Astrocyte (in vitro differentiated cells and primary cell): ENCODE data around the gene PNKP. TPM values are rescaled to one million over a fixed set of nuclear protein-coding genes. Genes with fewer than 3 reads are reported as not detected.

ENCODE experiments used
- DNase-seq: peaks from one replicate; pipeline ENCODE4 v3.0.0-alpha.2; 2010; ENCODE audit warnings: low read depth
- FAIRE-seq: peaks from 2 replicates; lab custom pipeline; 2011; peaks lifted over from hg19 to GRCh38; lab: Jason Lieb, UNC
- H2AFZ ChIP-seq: 2 replicates; pipeline ENCODE4 v1.6.0; 2012; ENCODE audit warnings: low read depth, low read length, inconsistent platforms
- H3K27ac ChIP-seq: 2 replicates; pipeline ENCODE4 v1.5.1; 2011; ENCODE audit warnings: low read depth, low read length, inconsistent platforms
- H3K27me3 ChIP-seq: 2 replicates; pipeline ENCODE4 v1.6.0; 2011; ENCODE audit warnings: low read length, inconsistent platforms; ENCODE audit not compliant: insufficient read depth
- H3K36me3 ChIP-seq: 2 replicates; pipeline ENCODE4 v1.5.1; 2011; ENCODE audit warnings: low read length, inconsistent platforms; ENCODE audit not compliant: insufficient read depth
- H3K4me1 ChIP-seq: 2 replicates; pipeline ENCODE4 v1.5.1; 2011; ENCODE audit warnings: low read length, inconsistent platforms; ENCODE audit not compliant: insufficient read depth
- H3K4me2 ChIP-seq: 2 replicates; pipeline ENCODE4 v1.6.0; 2012; ENCODE audit warnings: low read length, inconsistent platforms
- H3K4me3 ChIP-seq: 2 replicates; pipeline ENCODE4 v1.5.1; 2011; ENCODE audit warnings: low read depth, mild to moderate bottlenecking, low read length, inconsistent platforms; ENCODE audit not compliant: insufficient read depth
- H3K79me2 ChIP-seq: 2 replicates; pipeline ENCODE4 v1.6.0; 2012; ENCODE audit warnings: mild to moderate bottlenecking, low read length, inconsistent platforms; ENCODE audit not compliant: insufficient read depth
- H3K9ac ChIP-seq: 2 replicates; pipeline ENCODE4 v1.6.0; 2012; ENCODE audit warnings: mild to moderate bottlenecking, low read length, inconsistent platforms
- H3K9me3 ChIP-seq: 2 replicates; pipeline ENCODE4 v1.5.1; 2012; ENCODE audit warnings: low read depth, mild to moderate bottlenecking, low read length, inconsistent platforms; ENCODE audit not compliant: insufficient read depth
- H4K20me1 ChIP-seq: 2 replicates; pipeline ENCODE4 v1.6.0; 2012; ENCODE audit warnings: low read length, inconsistent platforms; ENCODE audit not compliant: insufficient read depth
- H3K27ac Mint-ChIP-seq: one replicate; pipeline ENCODE4 v1.8.0; 2021; ENCODE audit warnings: mild to moderate bottlenecking, mixed read lengths; ENCODE audit not compliant: unreplicated experiment
- H3K27me3 Mint-ChIP-seq: one replicate; pipeline ENCODE4 v1.8.0; 2021; ENCODE audit warnings: low read depth, mixed read lengths; ENCODE audit not compliant: unreplicated experiment
- H3K36me3 Mint-ChIP-seq: one replicate; pipeline ENCODE4 v1.8.0; 2021; ENCODE audit warnings: low read depth, mixed read lengths; ENCODE audit not compliant: unreplicated experiment
- H3K4me1 Mint-ChIP-seq: one replicate; pipeline ENCODE4 v1.8.0; 2021; ENCODE audit warnings: low read depth, mixed read lengths; ENCODE audit not compliant: unreplicated experiment
- H3K4me3 Mint-ChIP-seq: one replicate; pipeline ENCODE4 v1.8.0; 2021; ENCODE audit warnings: mild to moderate bottlenecking, moderate library complexity, mixed read lengths; ENCODE audit not compliant: unreplicated experiment
- H3K9me3 Mint-ChIP-seq: one replicate; pipeline ENCODE4 v1.8.0; 2021; ENCODE audit warnings: mild to moderate bottlenecking, mixed read lengths; ENCODE audit not compliant: unreplicated experiment
- EZH2 ChIP-seq: IDR thresholded peaks from 2 replicates; pipeline ENCODE4 v1.6.1; 2012; ENCODE audit warnings: mild to moderate bottlenecking, low read length, inconsistent platforms; ENCODE audit not compliant: insufficient read depth
- total RNA-seq: library from RNA; stranded (reverse); gene quantifications from 2 replicates; pipeline ENCODE4 v1.2.1, GENCODE V29; 2021
- TF ChIP-seq, protein P1 (sequence below): IDR thresholded peaks from 2 replicates; pipeline ENCODE4 v1.5.1; 2011; ENCODE audit warnings: low read depth, mild to moderate bottlenecking, inconsistent platforms, low read length, moderate library complexity; ENCODE audit not compliant: insufficient read depth

The PNKP gene
- total RNA-seq, 1 donor from 2014 or later = 54.8 TPM

DNA sequence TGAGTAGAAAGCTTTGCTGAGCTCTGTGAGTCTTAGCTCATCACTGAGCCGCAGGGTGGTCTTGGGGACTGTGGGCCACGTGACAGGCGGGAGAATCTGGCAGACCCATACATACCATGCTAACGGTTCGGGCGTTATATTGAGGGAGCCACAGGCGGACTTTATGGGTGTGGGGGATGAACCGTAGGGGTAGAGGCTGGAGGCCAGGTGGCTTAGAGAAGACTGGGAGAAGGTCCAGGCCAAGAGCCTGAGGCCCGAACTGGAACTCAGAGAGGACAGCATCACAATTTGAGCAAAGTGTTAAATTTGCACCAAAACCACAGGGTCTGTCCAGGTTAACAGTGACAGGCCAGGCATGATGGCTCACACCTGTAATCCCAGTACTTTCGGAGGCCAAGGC lies 46.3 kb upstream of the PNKP start:
- H4K20me1 ChIP-seq = peaks cover 74% of the 10 kb centered on the region
- DNase-seq (no peak), FAIRE-seq (no peak)
- H3K9ac ChIP-seq = no peak overlapping the region
- no peak overlapping the region for H3K27ac Mint-ChIP-seq
- H3K4me1 Mint-ChIP-seq = peaks cover 10% of the 10 kb centered on the region
- no peaks in the 10 kb centered on the region for H3K9me3 Mint-ChIP-seq
- no peak overlapping the region for H2AFZ ChIP-seq
- H3K4me1 ChIP-seq = no peaks in the 10 kb centered on the region
- TF ChIP-seq EZH2 = no peak
- TF ChIP-seq, protein P1, sequence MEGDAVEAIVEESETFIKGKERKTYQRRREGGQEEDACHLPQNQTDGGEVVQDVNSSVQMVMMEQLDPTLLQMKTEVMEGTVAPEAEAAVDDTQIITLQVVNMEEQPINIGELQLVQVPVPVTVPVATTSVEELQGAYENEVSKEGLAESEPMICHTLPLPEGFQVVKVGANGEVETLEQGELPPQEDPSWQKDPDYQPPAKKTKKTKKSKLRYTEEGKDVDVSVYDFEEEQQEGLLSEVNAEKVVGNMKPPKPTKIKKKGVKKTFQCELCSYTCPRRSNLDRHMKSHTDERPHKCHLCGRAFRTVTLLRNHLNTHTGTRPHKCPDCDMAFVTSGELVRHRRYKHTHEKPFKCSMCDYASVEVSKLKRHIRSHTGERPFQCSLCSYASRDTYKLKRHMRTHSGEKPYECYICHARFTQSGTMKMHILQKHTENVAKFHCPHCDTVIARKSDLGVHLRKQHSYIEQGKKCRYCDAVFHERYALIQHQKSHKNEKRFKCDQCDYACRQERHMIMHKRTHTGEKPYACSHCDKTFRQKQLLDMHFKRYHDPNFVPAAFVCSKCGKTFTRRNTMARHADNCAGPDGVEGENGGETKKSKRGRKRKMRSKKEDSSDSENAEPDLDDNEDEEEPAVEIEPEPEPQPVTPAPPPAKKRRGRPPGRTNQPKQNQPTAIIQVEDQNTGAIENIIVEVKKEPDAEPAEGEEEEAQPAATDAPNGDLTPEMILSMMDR = no peak
- H3K9me3 ChIP-seq = no peaks in the 10 kb centered on the region
- peaks cover 67% of the 10 kb centered on the region for H3K79me2 ChIP-seq
- H3K27me3 Mint-ChIP-seq = no peaks in the 10 kb centered on the region
- no peak overlapping the region for H3K27ac ChIP-seq
- H3K4me2 ChIP-seq = no peak overlapping the region
- no peak overlapping the region for H3K4me3 Mint-ChIP-seq
- no peak overlapping the region for H3K4me3 ChIP-seq
- peaks cover 14% of the 10 kb centered on the region for H3K36me3 ChIP-seq
- peaks cover 28% of the 10 kb centered on the region for H3K36me3 Mint-ChIP-seq
- H3K27me3 ChIP-seq = no peaks in the 10 kb centered on the region

DNA sequence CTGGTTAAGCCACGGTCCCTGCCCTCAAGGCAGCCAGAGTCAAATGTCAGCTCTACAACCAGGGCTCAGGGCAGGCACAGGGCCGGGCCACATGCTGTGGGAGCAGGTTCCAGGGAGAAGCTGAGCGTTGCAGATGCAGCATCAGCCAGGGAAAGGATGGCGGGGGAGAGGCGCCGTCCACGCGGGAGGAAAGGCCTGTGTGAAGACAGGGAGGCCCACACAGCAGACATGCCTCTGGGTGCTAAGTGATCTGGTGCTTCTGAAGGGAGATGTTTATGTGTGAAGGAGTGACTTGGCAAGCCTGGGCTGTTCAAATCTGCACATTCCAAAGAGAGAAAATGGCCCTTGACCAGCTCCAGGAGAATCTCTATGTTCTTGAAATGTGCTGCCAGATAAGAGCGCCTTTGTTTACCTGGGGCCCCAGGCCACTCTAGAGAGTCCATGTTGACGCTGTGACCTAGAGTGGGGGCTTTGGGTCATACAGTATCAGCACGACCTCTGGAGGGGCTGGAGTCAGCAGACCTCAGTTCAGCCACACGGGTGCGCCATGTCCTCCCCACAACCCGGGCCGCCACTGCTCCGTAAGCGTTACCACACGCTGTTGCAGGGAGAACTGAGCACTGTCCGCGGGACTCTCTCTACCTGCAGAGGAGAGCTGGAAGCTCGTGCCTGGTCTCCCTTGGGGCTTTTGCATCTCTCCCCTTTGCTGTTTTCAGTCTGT lies 45.7 kb upstream of the PNKP start:
- peaks cover 14% of the 10 kb centered on the region for H3K36me3 ChIP-seq
- peaks cover 74% of the 10 kb centered on the region for H4K20me1 ChIP-seq
- no peak for TF ChIP-seq EZH2
- TF ChIP-seq, protein P1 = no peak
- H3K27me3 Mint-ChIP-seq = no peaks in the 10 kb centered on the region
- no peaks in the 10 kb centered on the region for H3K9me3 Mint-ChIP-seq
- H3K27ac ChIP-seq = no peak overlapping the region
- no peak overlapping the region for H3K4me3 Mint-ChIP-seq
- H2AFZ ChIP-seq = no peak overlapping the region
- H3K9ac ChIP-seq = no peak overlapping the region
- H3K4me1 ChIP-seq = no peaks in the 10 kb centered on the region
- DNase-seq = no peak
- no peaks in the 10 kb centered on the region for H3K9me3 ChIP-seq
- H3K4me3 ChIP-seq = no peak overlapping the region
- no peaks in the 10 kb centered on the region for H3K27me3 ChIP-seq
- no peak overlapping the region for H3K27ac Mint-ChIP-seq
- no peak for FAIRE-seq
- H3K79me2 ChIP-seq = peaks cover 68% of the 10 kb centered on the region
- peaks cover 30% of the 10 kb centered on the region for H3K36me3 Mint-ChIP-seq
- no peak overlapping the region for H3K4me2 ChIP-seq
- peaks cover 10% of the 10 kb centered on the region for H3K4me1 Mint-ChIP-seq

DNA sequence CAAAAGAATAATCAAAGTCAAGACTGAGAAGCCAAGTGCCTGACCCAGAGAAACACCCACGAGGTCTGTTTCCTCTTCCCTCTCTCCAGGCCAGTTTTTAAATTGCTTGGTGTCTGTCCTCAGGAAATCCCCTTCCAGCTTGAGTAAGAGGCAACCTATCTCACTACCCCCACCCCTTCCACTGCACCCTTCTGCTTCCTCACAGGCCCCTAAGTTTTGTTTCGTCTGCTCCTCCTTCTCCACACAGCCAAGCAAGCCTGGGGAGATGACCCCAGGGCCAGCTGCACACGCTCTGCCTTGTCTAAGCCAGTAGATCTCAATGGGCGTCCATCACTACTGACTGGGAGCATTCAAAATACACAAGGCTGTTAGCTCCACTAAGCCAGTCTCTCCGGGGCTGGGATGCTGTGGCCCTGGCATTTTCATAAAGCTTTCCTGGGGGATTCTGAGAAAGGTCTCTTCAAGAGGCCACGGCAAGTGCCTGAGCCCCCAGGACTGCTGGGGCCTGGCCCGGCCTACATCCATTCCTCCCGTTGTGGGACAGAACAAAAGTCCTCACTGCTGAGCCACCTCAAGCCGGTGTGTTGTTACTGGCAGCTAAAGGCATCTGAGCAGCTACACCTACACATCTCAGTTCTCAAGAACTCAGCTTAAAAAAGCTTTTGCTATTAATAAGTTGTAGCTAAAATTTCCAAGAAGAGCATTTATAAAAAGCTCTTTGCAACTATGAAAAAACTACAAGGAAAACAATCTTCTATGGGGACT lies 44.2 kb upstream of the PNKP start:
- H3K9me3 Mint-ChIP-seq = no peaks in the 10 kb centered on the region
- DNase-seq (no peak), FAIRE-seq (no peak)
- no peak overlapping the region for H3K27ac ChIP-seq
- no peak for TF ChIP-seq EZH2
- TF ChIP-seq, protein P1 = no peak
- no peak overlapping the region for H2AFZ ChIP-seq
- H3K4me1 ChIP-seq = no peaks in the 10 kb centered on the region
- H4K20me1 ChIP-seq = peaks cover 75% of the 10 kb centered on the region
- H3K4me3 Mint-ChIP-seq = no peak overlapping the region
- H3K4me2 ChIP-seq = peak overlapping the region; percentile 11
- H3K27ac Mint-ChIP-seq = peak overlapping the region; percentile 3
- peak overlapping the region; percentile 10 for H3K9ac ChIP-seq
- H3K4me3 ChIP-seq = no peak overlapping the region
- peaks cover 10% of the 10 kb centered on the region for H3K4me1 Mint-ChIP-seq
- H3K36me3 Mint-ChIP-seq = peaks cover 33% of the 10 kb centered on the region
- no peaks in the 10 kb centered on the region for H3K27me3 Mint-ChIP-seq
- no peaks in the 10 kb centered on the region for H3K9me3 ChIP-seq
- H3K36me3 ChIP-seq = peaks cover 14% of the 10 kb centered on the region
- H3K79me2 ChIP-seq = peaks cover 56% of the 10 kb centered on the region
- H3K27me3 ChIP-seq = no peaks in the 10 kb centered on the region
